HepG2 (cell line): ENCODE results near the gene TUBB2B. TPM values are rescaled to one million over a fixed set of nuclear protein-coding genes. Genes with fewer than 3 reads are reported as not detected.

Experiments
- ATAC-seq: fragments of 200-7000 bp; cut with Tn5 transposase; 3 replicates; pipeline ENCODE4 v1.9.1; 2020; ENCODE audit warnings: mild to moderate bottlenecking, moderate library complexity
- BruUV-seq: library from RNA; stranded (reverse); fragments of 400-500 nt; replicated peaks from 2 replicates; lab custom pipeline; 2021; lab: Mats Ljungman, UMichigan
- CTCF ChIA-PET: fragments of 300-600 bp; formaldehyde crosslinking; extraction: SDS; loops from one replicate; lab custom pipeline; 2021; ENCODE audit warnings: low total read pairs, inconsistent platforms, low intra/inter-chr PET ratio; lab: Yijun Ruan, JAX
- POLR2A ChIA-PET: fragments of 350-600 bp; sonication (Branson Sonifier 250); formaldehyde crosslinking; loops from one replicate; lab custom pipeline; 2020; ENCODE audit warnings: antibody characterized with exemption, inconsistent platforms; lab: Yijun Ruan, JAX
- DNase-seq: peaks from one replicate; pipeline ENCODE4 v3.0.0-alpha.2; 2015; ENCODE audit warnings: low spot score
- FAIRE-seq: peaks from 3 replicates; lab custom pipeline; 2011; peaks lifted over from hg19 to GRCh38; lab: Jason Lieb, UNC
- H2AFZ ChIP-seq: one replicate; pipeline ENCODE4 v1.6.1; 2011; ENCODE audit warnings: low read length, inconsistent platforms
- H3K27ac ChIP-seq: fragments of 300-600 bp; 3 replicates; pipeline ENCODE4 v1.8.0; 2011; ENCODE audit warnings: mixed run types, mild to moderate bottlenecking, mixed read lengths, low read length, inconsistent platforms; ENCODE audit not compliant: insufficient read depth; ENCODE audit errors: extremely low read length
- H3K27me3 ChIP-seq, 2 experiments: fragments of 200-600 bp in 1 of 2; 2 replicates in 1 of 2; 3 replicates in 1 of 2; pipeline versions ENCODE4 v1.6.0 to v1.8.0; 2011; ENCODE audit warnings: low read length in 2 of 2, mild to moderate bottlenecking in 2 of 2, moderate library complexity in 2 of 2, inconsistent platforms in 1 of 2; ENCODE audit not compliant: insufficient read depth in 2 of 2, control insufficient read depth in 1 of 2
- H3K36me3 ChIP-seq, 2 experiments: fragments of 200-600 bp in 1 of 2; replicated peaks in 1 of 2; 2 replicates in 1 of 2; 3 replicates in 1 of 2; pipeline versions ENCODE4 v1.5.1 to v1.8.0; 2011; ENCODE audit warnings: low read length in 2 of 2, inconsistent platforms in 1 of 2; ENCODE audit not compliant: insufficient read depth in 2 of 2, control insufficient read depth in 1 of 2
- H3K4me1 ChIP-seq: 2 replicates; pipeline ENCODE4 v1.5.1; 2012; ENCODE audit warnings: low read length, inconsistent platforms; ENCODE audit not compliant: insufficient read depth
- H3K4me2 ChIP-seq: 2 replicates; pipeline ENCODE4 v1.6.0; 2011; ENCODE audit warnings: low read depth, low read length, inconsistent platforms
- H3K4me3 ChIP-seq, 3 experiments: fragments of 200-600 bp in 1 of 3; sonication (generic), shearing (Covaris generic) in 1 of 3; replicated peaks in 1 of 3; 2 replicates each; pipeline ENCODE4 v1.5.1; 2011 to 2016; ENCODE audit warnings: low read length in 3 of 3, inconsistent platforms in 2 of 3, low read depth in 2 of 3, mild to moderate bottlenecking in 2 of 3, control low read depth in 1 of 3, mixed read lengths in 1 of 3; ENCODE audit not compliant: insufficient read depth in 1 of 3
- H3K79me2 ChIP-seq: one replicate; pipeline ENCODE4 v1.6.1; 2011; ENCODE audit warnings: low read length, inconsistent platforms; ENCODE audit not compliant: insufficient read depth
- H3K9ac ChIP-seq: 2 replicates; pipeline ENCODE4 v1.6.0; 2011; ENCODE audit warnings: mild to moderate bottlenecking, low read depth, low read length, inconsistent platforms; ENCODE audit not compliant: insufficient read depth
- H3K9me3 ChIP-seq: 2 replicates; pipeline ENCODE4 v1.5.1; 2012; ENCODE audit warnings: mild to moderate bottlenecking, low read length
- H4K20me1 ChIP-seq: 2 replicates; pipeline ENCODE4 v1.6.0; 2011; ENCODE audit warnings: inconsistent platforms, mild to moderate bottlenecking, low read length, moderate library complexity; ENCODE audit not compliant: insufficient read depth
- ARNTL ChIP-seq: sonication (generic); formaldehyde crosslinking; IDR thresholded peaks from 2 replicates; pipeline ENCODE4 v1.4.0; 2020; ENCODE audit warnings: mild to moderate bottlenecking, missing genetic modification reagents
- WGBS: methylation state at CpG from one replicate; pipeline ENCODE4 v1.1.6; 2017; ENCODE audit warnings: low lambda C conversion rate; 5-methylcytosine and 5-hydroxymethylcytosine counted together
- in situ Hi-C: cut with HindIII; loops from 2 replicates; pipeline ENCODE4 v1.10.0; 2017; ENCODE audit warnings: low pct_unique_long_range_greater_than_20kb; ENCODE audit not compliant: extremely low pct_ligation_motif_present
- intact Hi-C: fragments of 100-400 bp; cut with micrococcal nuclease; formaldehyde crosslinking; loops from one replicate; pipeline ENCODE4 v1.10.0; 2022; ENCODE audit not compliant: unreplicated experiment
- polyA plus RNA-seq, 8 experiments: library from polyadenylated mRNA; depleted of rRNA in 3 of 8; stranded (reverse) in 7 of 8; unstranded in 1 of 8; fragments of >200 nt; fragmentation: Illumina TruSeq in 4 of 8; extraction: Trizol in 4 of 8; gene quantifications; 2 replicates each; pipeline versions ENCODE4 v1.2.1 to v1.2.3, GENCODE V29; 2011 to 2016; ENCODE audit warnings: low read depth in 4 of 8, missing spikeins in 1 of 8, mixed read lengths in 1 of 8; ENCODE audit not compliant: insufficient read depth in 1 of 8
- total RNA-seq, 5 experiments: library from RNA; depleted of rRNA; stranded (reverse); fragments of >200 nt; fragmentation: Illumina TruSeq; extraction: Trizol; gene quantifications; 2 replicates each; pipeline ENCODE4 v1.2.3, GENCODE V29; 2016; ENCODE audit warnings: low read depth in 1 of 5
- TF ChIP-seq, protein P1 (sequence below): sonication (generic); formaldehyde crosslinking; IDR thresholded peaks from 2 replicates; pipeline ENCODE4 v1.4.0; 2020; ENCODE audit warnings: missing genetic modification reagents, borderline replicate concordance

The TUBB2B gene
- total and polyA plus RNA-seq, 2 of the 13 experiments (the other 11 are each of a cell fraction or from before 2014, with no cell fraction given), result 10.3 to 23.6 TPM

DNA sequence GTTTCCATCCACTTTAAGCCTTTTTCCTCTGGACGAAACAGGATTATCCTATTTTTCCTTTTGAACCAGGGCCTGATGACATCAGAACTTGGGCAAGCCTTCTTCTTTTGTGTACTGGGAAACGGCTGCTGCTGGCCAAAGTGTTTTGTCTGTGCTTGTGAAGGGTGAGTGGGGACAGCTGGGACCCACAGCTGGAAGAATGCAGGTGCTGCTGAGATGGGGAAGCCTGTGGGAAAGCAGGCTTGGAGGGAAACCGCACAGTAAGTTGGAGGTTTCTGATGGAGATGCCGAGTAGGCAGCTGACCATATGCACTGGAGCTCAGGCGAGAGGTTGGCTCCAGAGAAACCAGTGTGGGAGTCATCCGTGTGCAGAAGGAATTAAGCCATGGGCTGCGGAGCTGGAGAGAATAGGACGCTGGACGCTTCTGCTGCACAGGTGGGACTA, 22.8 kb upstream of the TUBB2B start:
- 75% methylated on average over 9 of the region's 9 CpGs for WGBS
- H2AFZ ChIP-seq, result no peak overlapping the region
- H3K4me1 ChIP-seq, result peaks cover 54% of the 10 kb centered on the region
- BruUV-seq, result no TSS peak
- ChIA-PET CTCF (interaction anchor here (2.5 kb wide), 1 partner anchor 124 kb away, joined by 20 read pairs; no protein-coding TSS in a partner anchor), POLR2A (interaction anchor here (1.6 to 2.3 kb wide), 3 partner anchors 10 to 93 kb away, joined by 5 to 14 read pairs (median 12); partner anchors contain the start of gene TUBB2A)
- H3K27me3 ChIP-seq, result peaks cover 1 to 45% of the 10 kb centered on the region in 2 experiments; a peak in 3 of 5 replicates
- no peak overlapping the region for H3K27ac ChIP-seq
- H3K9me3 ChIP-seq, result no peaks in the 10 kb centered on the region
- ATAC-seq (no peak), FAIRE-seq (no peak), DNase-seq (no peak)
- H3K4me3 ChIP-seq, result no peak overlapping the region
- no peaks in the 10 kb centered on the region for H3K79me2 ChIP-seq
- no peak for TF ChIP-seq ARNTL
- TF ChIP-seq, protein P1, sequence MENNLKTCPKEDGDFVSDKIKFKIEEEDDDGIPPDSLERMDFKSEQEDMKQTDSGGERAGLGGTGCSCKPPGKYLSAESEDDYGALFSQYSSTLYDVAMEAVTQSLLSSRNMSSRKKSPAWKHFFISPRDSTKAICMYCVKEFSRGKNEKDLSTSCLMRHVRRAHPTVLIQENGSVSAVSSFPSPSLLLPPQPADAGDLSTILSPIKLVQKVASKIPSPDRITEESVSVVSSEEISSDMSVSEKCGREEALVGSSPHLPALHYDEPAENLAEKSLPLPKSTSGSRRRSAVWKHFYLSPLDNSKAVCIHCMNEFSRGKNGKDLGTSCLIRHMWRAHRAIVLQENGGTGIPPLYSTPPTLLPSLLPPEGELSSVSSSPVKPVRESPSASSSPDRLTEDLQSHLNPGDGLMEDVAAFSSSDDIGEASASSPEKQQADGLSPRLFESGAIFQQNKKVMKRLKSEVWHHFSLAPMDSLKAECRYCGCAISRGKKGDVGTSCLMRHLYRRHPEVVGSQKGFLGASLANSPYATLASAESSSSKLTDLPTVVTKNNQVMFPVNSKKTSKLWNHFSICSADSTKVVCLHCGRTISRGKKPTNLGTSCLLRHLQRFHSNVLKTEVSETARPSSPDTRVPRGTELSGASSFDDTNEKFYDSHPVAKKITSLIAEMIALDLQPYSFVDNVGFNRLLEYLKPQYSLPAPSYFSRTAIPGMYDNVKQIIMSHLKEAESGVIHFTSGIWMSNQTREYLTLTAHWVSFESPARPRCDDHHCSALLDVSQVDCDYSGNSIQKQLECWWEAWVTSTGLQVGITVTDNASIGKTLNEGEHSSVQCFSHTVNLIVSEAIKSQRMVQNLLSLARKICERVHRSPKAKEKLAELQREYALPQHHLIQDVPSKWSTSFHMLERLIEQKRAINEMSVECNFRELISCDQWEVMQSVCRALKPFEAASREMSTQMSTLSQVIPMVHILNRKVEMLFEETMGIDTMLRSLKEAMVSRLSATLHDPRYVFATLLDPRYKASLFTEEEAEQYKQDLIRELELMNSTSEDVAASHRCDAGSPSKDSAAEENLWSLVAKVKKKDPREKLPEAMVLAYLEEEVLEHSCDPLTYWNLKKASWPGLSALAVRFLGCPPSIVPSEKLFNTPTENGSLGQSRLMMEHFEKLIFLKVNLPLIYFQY (CRISPR knock-in tag), result no peak
- no peaks in the 10 kb centered on the region for H4K20me1 ChIP-seq
- intact Hi-C loops, result loop anchor here (2.0 kb wide), 2 partner anchors 87 to 131 kb away; partner anchors contain the start of gene BPHL
- no peak overlapping the region for H3K9ac ChIP-seq
- in situ Hi-C loops, result loop anchor here (10.0 kb wide), 1 partner anchor 255 kb away; the partner anchor contains the start of gene NQO2
- no peaks in the 10 kb centered on the region for H3K36me3 ChIP-seq
- no peak overlapping the region for H3K4me2 ChIP-seq
